ENCODE measurements around the gene WWOX. TPM values are rescaled to one million over a fixed set of nuclear protein-coding genes. Genes with fewer than 3 reads are reported as not detected.

The WWOX gene
- total and polyA plus RNA-seq, 2 experiments from 2014 or later, result 17.0 to 39.8 TPM

DNA sequence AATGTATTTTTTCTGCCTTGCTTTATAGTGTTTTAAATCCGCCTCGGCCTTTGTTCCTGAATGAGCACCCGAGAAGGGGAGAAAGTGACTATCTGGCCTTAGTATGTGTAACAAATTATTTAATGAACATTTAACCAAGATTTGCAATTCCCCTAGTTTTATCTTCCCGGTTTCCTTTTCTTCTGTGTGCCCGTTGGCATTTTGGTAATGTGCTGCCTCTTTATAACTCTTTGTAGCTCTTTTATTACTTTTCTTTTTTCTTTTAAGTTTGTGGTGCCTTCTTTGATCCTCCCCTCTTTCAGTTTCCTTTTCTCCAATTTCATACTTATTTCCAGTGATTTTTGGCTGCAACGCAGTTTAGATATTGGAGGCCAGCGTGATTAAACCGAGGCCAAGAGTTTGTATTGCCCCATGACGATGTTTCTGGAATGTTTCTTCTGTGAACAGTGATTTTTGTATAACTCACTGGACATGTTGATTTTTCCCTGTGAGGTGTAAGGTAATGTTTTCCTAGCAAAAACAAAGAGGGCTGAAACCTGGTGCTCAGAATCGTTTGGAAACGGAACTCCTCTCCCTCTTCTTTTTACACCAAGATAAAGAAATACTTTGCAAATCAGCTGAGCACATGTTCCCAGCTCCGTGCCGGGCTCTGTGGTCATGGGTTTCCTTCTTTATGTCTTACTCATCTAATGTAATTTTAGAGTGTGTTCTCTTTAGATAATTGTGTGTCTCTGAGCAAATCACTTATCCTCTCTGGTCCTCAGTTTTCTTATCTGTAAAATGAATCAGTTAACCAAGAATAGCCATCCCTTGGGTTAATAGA is 344.3 kb downstream of the WWOX start:
- DNase-seq (ENCODE audit: low spot score), result no peak
- no peaks in the 10 kb centered on the region for H3K79me2 ChIP-seq
- peaks cover 15% of the 10 kb centered on the region for H3K4me1 ChIP-seq (ENCODE audit: insufficient read depth)
- H3K4me3 ChIP-seq, result no peak overlapping the region
- no peaks in the 10 kb centered on the region for H3K36me3 ChIP-seq (replicated peaks; ENCODE audit: insufficient read depth, low read depth)
- H3K4me2 ChIP-seq, result peak overlapping the region; percentile 28
- no peaks in the 10 kb centered on the region for H3K9me2 ChIP-seq (replicated peaks; ENCODE audit: insufficient read depth)
- peak overlapping the region; percentile 42 for H3K27ac ChIP-seq
- no peaks in the 10 kb centered on the region for H4K20me1 ChIP-seq (ENCODE audit: insufficient read depth, poor library complexity, severe bottlenecking)
- WGBS (ENCODE audit: low lambda C conversion rate, missing lambda C conversion rate), result 50% methylated on average over 13 of the region's 13 CpGs
- peak overlapping the region; percentile 5 for H2AFZ ChIP-seq
- no peaks in the 10 kb centered on the region for H3K27me3 ChIP-seq
- TF ChIP-seq EZH2phosphoT487 (IDR thresholded peaks at IDR 0.05; ENCODE audit: low read depth, severe bottlenecking, unreplicated experiment) (no peak), EZH2 (IDR thresholded peaks at IDR 0.05; ENCODE audit: borderline replicate concordance) (no peak)
- TF ChIP-seq, protein P1, sequence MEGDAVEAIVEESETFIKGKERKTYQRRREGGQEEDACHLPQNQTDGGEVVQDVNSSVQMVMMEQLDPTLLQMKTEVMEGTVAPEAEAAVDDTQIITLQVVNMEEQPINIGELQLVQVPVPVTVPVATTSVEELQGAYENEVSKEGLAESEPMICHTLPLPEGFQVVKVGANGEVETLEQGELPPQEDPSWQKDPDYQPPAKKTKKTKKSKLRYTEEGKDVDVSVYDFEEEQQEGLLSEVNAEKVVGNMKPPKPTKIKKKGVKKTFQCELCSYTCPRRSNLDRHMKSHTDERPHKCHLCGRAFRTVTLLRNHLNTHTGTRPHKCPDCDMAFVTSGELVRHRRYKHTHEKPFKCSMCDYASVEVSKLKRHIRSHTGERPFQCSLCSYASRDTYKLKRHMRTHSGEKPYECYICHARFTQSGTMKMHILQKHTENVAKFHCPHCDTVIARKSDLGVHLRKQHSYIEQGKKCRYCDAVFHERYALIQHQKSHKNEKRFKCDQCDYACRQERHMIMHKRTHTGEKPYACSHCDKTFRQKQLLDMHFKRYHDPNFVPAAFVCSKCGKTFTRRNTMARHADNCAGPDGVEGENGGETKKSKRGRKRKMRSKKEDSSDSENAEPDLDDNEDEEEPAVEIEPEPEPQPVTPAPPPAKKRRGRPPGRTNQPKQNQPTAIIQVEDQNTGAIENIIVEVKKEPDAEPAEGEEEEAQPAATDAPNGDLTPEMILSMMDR (IDR thresholded peaks at IDR 0.05; ENCODE audit: poor library complexity), result no peak
- no peaks in the 10 kb centered on the region for H3K9me3 ChIP-seq (ENCODE audit: low read depth)

DNA sequence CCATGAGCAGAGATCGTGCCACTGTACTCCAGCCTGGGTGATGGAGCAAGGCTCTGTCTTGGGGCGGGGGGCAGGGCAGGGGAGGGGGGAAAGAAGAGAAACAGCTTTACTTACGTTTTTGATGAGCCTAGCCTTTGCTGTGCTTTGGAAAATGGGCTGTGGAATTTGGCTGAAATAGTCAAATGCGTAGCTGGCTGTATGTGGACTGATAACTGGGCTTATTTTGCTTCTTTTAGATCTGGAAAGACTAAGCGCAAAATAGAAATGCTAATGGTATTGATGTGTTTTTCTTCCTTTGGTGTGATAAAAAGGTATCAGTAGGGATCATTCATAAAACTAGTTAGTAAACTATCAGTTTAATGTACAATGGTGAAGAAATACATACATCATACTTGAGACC is 346.4 kb downstream of the WWOX start:
- no peaks in the 10 kb centered on the region for H3K79me2 ChIP-seq
- H4K20me1 ChIP-seq (ENCODE audit: insufficient read depth, poor library complexity, severe bottlenecking), result no peaks in the 10 kb centered on the region
- H3K27ac ChIP-seq, result no peak overlapping the region
- H3K36me3 ChIP-seq (replicated peaks; ENCODE audit: insufficient read depth, low read depth), result no peaks in the 10 kb centered on the region
- H3K9me2 ChIP-seq (replicated peaks; ENCODE audit: insufficient read depth), result no peaks in the 10 kb centered on the region
- no peak overlapping the region for H3K4me3 ChIP-seq
- H3K4me2 ChIP-seq, result no peak overlapping the region
- no peaks in the 10 kb centered on the region for H3K9me3 ChIP-seq (ENCODE audit: low read depth)
- H3K4me1 ChIP-seq (ENCODE audit: insufficient read depth), result peaks cover 27% of the 10 kb centered on the region
- no peak overlapping the region for H2AFZ ChIP-seq
- WGBS (ENCODE audit: low lambda C conversion rate, missing lambda C conversion rate), result 84% methylated on average over 5 of the region's 5 CpGs
- TF ChIP-seq EZH2 (IDR thresholded peaks at IDR 0.05; ENCODE audit: borderline replicate concordance) (no peak), EZH2phosphoT487 (IDR thresholded peaks at IDR 0.05; ENCODE audit: low read depth, severe bottlenecking, unreplicated experiment) (no peak)
- TF ChIP-seq, protein P1 (IDR thresholded peaks at IDR 0.05; ENCODE audit: poor library complexity), result no peak
- DNase-seq (ENCODE audit: low spot score), result no peak
- H3K27me3 ChIP-seq, result no peaks in the 10 kb centered on the region

DNA sequence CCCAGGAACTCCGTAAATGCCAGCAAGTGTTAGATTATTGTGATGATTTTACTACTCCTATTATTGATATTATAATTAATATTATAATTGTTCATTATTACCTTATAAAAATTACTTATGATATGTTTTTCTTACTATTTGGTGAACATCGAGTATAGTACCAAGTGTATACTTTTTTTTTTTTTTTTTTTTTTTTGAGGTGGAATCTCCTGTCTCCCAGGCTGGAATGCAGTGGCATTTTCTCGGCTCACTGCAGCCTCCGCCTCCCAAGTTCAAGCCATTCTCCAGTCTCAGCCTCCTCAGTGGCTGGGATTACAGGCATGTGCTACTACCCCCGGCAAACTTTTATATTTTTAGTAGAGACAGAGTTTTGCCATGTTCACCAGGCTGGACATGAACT is 347.0 kb downstream of the WWOX start:
- Histone ChIP-seq H3K4me1 (ENCODE audit: insufficient read depth) (peaks cover 27% of the 10 kb centered on the region), H3K9me3 (ENCODE audit: low read depth) (no peaks in the 10 kb centered on the region), H3K4me2 (no peak overlapping the region), H3K27me3 (no peaks in the 10 kb centered on the region), H3K4me3 (no peak overlapping the region), H4K20me1 (ENCODE audit: insufficient read depth, poor library complexity, severe bottlenecking) (no peaks in the 10 kb centered on the region), H3K9me2 (replicated peaks; ENCODE audit: insufficient read depth) (no peaks in the 10 kb centered on the region), H3K36me3 (replicated peaks; ENCODE audit: insufficient read depth, low read depth) (no peaks in the 10 kb centered on the region), H3K79me2 (no peaks in the 10 kb centered on the region), H3K27ac (no peak overlapping the region), H2AFZ (no peak overlapping the region)
- DNase-seq (ENCODE audit: low spot score), result no peak
- 92% methylated on average over 5 of the region's 5 CpGs for WGBS (ENCODE audit: low lambda C conversion rate, missing lambda C conversion rate)
- TF ChIP-seq EZH2phosphoT487 (IDR thresholded peaks at IDR 0.05; ENCODE audit: low read depth, severe bottlenecking, unreplicated experiment) (no peak), EZH2 (IDR thresholded peaks at IDR 0.05; ENCODE audit: borderline replicate concordance) (no peak)
- TF ChIP-seq, protein P1 (IDR thresholded peaks at IDR 0.05; ENCODE audit: poor library complexity), result no peak

Data from hepatocyte (in vitro differentiated cells).